Testis (tissue), 3 donors: Measurements from ENCODE around the gene PRKN. TPM values are rescaled to one million over a fixed set of nuclear protein-coding genes. Genes with fewer than 3 reads are reported as not detected.

Experiments
- DNase-seq: peaks from one replicate; pipeline ENCODE4 v3.0.0-alpha.2; 2019
- H3K27ac ChIP-seq, 2 donors: fragments of 200-600 bp; sonication (generic); one replicate each; pipeline ENCODE4 v1.5.1; 2019
- H3K27me3 ChIP-seq: fragments of 200-600 bp; sonication (generic); one replicate; pipeline ENCODE4 v1.5.1; 2019
- H3K36me3 ChIP-seq: fragments of 200-600 bp; sonication (generic); one replicate; pipeline ENCODE4 v1.5.1; 2017; ENCODE audit warnings: low read depth; ENCODE audit errors: missing control alignments
- H3K4me1 ChIP-seq: fragments of 200-600 bp; sonication (generic); one replicate; pipeline ENCODE4 v1.5.1; 2019
- H3K4me3 ChIP-seq, 2 donors: fragments of 200-600 bp; sonication (generic); one replicate each; pipeline ENCODE4 v1.5.1; 2017 to 2019
- H3K9me3 ChIP-seq: fragments of 200-600 bp; sonication (generic); one replicate; pipeline ENCODE4 v1.5.1; 2017
- POLR2A ChIP-seq: fragments of 450-650 bp; IDR thresholded peaks from one replicate; pipeline ENCODE4 v1.6.1; 2017; ENCODE audit warnings: antibody characterized with exemption, mild to moderate bottlenecking, moderate library complexity
- WGBS, 2 donors: methylation state at CpG; one replicate each; pipeline ENCODE4 v1.1.5; 2018; 5-methylcytosine and 5-hydroxymethylcytosine counted together
- intact Hi-C: fragments of 100-400 bp; cut with DNase I; formaldehyde crosslinking; loops from one replicate; pipeline ENCODE4 v1.15.1; 2023; ENCODE audit warnings: low total_unique reads
- polyA plus RNA-seq: library from polyadenylated mRNA; stranded (reverse); fragments of 350-450 nt; fragmentation: Illumina TruSeq; extraction: RNeasy Lipid Tissue Mini Kit (QIAGEN cat#74804); gene quantifications from one replicate; pipeline ENCODE4 v1.2.3, GENCODE V29; 2014; ENCODE audit warnings: low read depth, low replicate concordance; ENCODE audit not compliant: insufficient read depth
- total RNA-seq, 2 donors: library from RNA; depleted of rRNA; stranded (reverse); fragments of >200 nt; gene quantifications; one replicate each; pipeline ENCODE4 v1.2.3, GENCODE V29; 2016
- TF ChIP-seq, protein P1 (sequence below), 3 experiments: fragments of 450-650 bp in 2 of 3; fragments of 200-600 bp in 1 of 3; sonication (generic) in 1 of 3; IDR thresholded peaks; one replicate each; pipeline ENCODE4 v1.5.1; 2016 to 2019; ENCODE audit warnings: antibody characterized with exemption in 3 of 3, mild to moderate bottlenecking in 2 of 3, moderate library complexity in 1 of 3

Gene PRKN
- total and polyA plus RNA-seq, 3 donors from 2014 or later = 19.1 to 34.5 (median 28.8) TPM

DNA sequence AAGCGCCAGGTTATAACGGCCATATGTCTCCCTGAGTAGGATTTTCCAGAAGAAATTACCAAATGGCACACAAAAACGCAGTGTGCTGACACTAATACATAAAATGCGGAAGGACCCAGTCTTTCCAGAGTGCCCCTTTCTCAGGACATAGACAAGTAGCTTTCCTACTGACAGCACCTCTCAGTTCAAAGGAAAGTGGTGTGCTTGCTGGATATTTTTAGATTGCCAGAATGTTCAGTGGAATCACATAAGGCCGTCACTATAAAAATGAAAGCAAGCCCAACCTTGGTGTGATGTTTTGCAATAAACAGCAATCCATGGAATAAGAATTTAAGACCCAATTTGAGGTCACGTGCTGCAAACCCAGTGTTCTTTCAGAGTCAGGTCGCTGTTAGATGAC, 1318.2 kb downstream of the PRKN start:
- Histone ChIP-seq H3K27ac (no peak overlapping the region), H3K4me1 (peaks cover 4% of the 10 kb centered on the region), H3K4me3 (no peak overlapping the region), H3K36me3 (no peaks in the 10 kb centered on the region), H3K27me3 (no peaks in the 10 kb centered on the region), H3K9me3 (no peaks in the 10 kb centered on the region)
- no peak for DNase-seq
- intact Hi-C loops = no loop called here
- TF ChIP-seq, protein P1, sequence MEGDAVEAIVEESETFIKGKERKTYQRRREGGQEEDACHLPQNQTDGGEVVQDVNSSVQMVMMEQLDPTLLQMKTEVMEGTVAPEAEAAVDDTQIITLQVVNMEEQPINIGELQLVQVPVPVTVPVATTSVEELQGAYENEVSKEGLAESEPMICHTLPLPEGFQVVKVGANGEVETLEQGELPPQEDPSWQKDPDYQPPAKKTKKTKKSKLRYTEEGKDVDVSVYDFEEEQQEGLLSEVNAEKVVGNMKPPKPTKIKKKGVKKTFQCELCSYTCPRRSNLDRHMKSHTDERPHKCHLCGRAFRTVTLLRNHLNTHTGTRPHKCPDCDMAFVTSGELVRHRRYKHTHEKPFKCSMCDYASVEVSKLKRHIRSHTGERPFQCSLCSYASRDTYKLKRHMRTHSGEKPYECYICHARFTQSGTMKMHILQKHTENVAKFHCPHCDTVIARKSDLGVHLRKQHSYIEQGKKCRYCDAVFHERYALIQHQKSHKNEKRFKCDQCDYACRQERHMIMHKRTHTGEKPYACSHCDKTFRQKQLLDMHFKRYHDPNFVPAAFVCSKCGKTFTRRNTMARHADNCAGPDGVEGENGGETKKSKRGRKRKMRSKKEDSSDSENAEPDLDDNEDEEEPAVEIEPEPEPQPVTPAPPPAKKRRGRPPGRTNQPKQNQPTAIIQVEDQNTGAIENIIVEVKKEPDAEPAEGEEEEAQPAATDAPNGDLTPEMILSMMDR (IDR thresholded peaks at IDR 0.05) = no peak
- no peak for TF ChIP-seq POLR2A
- WGBS, 2 donors = 76 to 81% methylated on average over 7 of the region's 7 CpGs

DNA sequence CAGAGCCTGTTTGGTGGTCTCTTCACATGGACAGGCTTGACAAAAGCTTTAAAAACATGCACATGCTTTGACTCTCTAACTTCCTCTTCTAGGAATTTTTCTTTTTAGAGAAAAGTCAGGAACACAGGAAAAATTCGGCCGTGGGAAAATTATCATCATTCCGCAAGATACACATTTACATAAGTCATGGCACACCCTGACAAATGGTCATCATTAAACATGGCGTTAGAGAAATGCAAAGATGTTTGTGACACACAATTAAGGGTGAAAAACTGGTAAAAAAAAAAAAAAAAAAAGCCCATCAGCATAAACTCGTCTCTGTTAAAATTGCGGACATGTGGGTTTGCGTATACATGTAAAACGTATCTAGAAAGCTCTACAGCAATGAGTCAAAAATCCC, 1319.5 kb downstream of the PRKN start:
- Histone ChIP-seq H3K4me3 (no peak overlapping the region), H3K36me3 (no peaks in the 10 kb centered on the region), H3K9me3 (no peaks in the 10 kb centered on the region), H3K27ac (peak overlapping the region; percentile 16 to 41), H3K4me1 (peaks cover 4% of the 10 kb centered on the region), H3K27me3 (no peaks in the 10 kb centered on the region)
- no peak for TF ChIP-seq POLR2A
- TF ChIP-seq, protein P1 (IDR thresholded peaks at IDR 0.05) = no peak
- no peak for DNase-seq
- intact Hi-C loops = no loop called here
- WGBS, 2 donors = 93% methylated on average over 8 of the region's 8 CpGs

DNA sequence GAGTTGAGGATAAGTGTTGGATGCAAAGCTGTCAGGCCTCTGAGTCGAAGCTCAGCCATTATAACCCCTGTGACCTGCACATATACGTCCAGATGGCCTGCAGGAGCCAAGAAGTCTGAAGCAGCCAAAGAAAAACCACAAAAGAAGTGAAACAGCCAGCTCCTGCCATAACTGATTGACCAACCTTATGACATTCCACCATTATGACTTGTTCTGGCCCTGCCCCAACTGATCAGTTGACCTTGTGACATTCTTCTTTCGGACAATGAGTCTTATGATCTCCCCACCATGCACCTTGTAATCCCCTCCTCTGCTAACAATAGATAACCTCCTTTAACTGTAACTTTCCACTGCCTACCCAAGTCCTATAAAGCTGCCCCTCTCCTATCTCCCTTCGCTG, 1320.0 kb downstream of the PRKN start:
- TF ChIP-seq, protein P1 (IDR thresholded peaks at IDR 0.05) = no peak
- no peak for TF ChIP-seq POLR2A
- no peaks in the 10 kb centered on the region for H3K9me3 ChIP-seq
- intact Hi-C loops = no loop called here

DNA sequence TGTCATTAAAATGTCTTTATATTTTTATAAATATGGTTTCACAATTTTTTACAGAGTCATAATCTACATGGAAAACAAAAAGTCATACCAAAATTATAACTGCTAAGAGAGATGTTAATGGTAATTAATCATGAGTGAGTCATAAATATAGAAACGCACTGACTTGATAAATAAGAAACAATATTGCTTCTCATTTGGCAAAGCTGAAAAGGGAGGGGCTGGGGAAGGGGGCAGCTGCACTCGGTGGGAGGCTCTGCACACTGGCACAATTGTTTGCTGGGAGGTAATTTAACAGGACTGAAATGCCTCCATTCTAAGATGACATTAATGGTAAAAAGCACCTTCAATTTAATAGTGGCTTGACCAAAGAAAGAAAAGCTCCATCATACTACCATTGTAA, 1320.5 kb downstream of the PRKN start:
- H3K4me3 ChIP-seq = no peak overlapping the region
- peak; percentile 50 for DNase-seq
- 51 to 66% methylated on average over 2 of the region's 2 CpGs for WGBS, 2 donors
- peak overlapping the region; percentile 16 to 41 for H3K27ac ChIP-seq
- H3K4me1 ChIP-seq = peaks cover 4% of the 10 kb centered on the region
- H3K27me3 ChIP-seq = no peaks in the 10 kb centered on the region
- no peaks in the 10 kb centered on the region for H3K9me3 ChIP-seq
- H3K36me3 ChIP-seq = no peaks in the 10 kb centered on the region
- intact Hi-C loops = no loop called here
- TF ChIP-seq, protein P1 (IDR thresholded peaks at IDR 0.05) = no peak
- TF ChIP-seq POLR2A = no peak

More for the DNA sequence above, 1320.0 kb downstream of the PRKN start:
- Histone ChIP-seq H3K36me3 (no peaks in the 10 kb centered on the region), H3K27ac (peak overlapping the region; percentile 16 to 41), H3K4me1 (peaks cover 4% of the 10 kb centered on the region), H3K4me3 (no peak overlapping the region), H3K27me3 (no peaks in the 10 kb centered on the region)
- peak; percentile 32 for DNase-seq
- 61 to 70% methylated on average over 4 of the region's 4 CpGs for WGBS, 2 donors

DNA sequence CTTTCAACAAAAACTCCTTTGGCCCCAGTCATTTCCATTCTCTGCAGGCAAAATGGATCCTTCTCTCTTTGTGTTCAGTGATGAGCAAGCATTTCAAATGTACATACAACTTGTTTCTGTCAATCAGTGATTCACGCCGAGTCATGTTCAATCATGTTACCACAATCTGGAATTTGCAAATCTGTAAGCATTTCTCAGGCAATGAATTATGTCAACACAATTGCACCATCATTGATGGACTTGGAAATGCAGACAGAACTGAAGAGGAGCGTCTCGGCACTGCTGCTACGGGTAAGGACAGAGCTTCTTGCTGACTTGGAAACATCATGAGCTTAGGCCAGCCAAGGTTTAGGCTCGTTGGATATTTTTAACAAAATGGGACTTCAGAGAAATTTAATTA, 1320.9 kb downstream of the PRKN start:
- DNase-seq = no peak
- H3K4me1 ChIP-seq = peaks cover 4% of the 10 kb centered on the region
- WGBS, 2 donors = 83 to 89% methylated on average over 6 of the region's 6 CpGs
- TF ChIP-seq, protein P1 (IDR thresholded peaks at IDR 0.05) = no peak
- no peak for TF ChIP-seq POLR2A
- intact Hi-C loops = no loop called here
- H3K4me3 ChIP-seq = no peak overlapping the region
- H3K27ac ChIP-seq = no peak overlapping the region
- no peaks in the 10 kb centered on the region for H3K9me3 ChIP-seq
- H3K36me3 ChIP-seq = no peaks in the 10 kb centered on the region
- H3K27me3 ChIP-seq = no peaks in the 10 kb centered on the region
